Activated CD4-positive, alpha-beta T cell treated with anti-CD3 and anti-CD28 coated beads for 1 hour (primary cell): ENCODE data around the gene GLT8D1.
"Not testable (repeated sequence)": the region's sequence is repeated elsewhere in the genome, so short reads cannot be mapped to it uniquely, and the experiment has no call there.

Experiments used
- DNase-seq: peaks from one replicate; pipeline ENCODE4 v3.0.0-alpha.2; 2020

The GLT8D1 gene

GRCh38 chr3:52679199-52679538, 26.4 kb downstream of the GLT8D1 start:
- no peak for DNase-seq

- DNase-seq, result no peak
Observed at GRCh38 chr3:52678265-52679198, 27.1 kb downstream of the GLT8D1 start.

GRCh38 chr3:52676201-52676600, 29.4 kb downstream of the GLT8D1 start:
- not testable (repeated sequence) for DNase-seq

- DNase-seq, result no peak
Observed at GRCh38 chr3:52671676-52672075, 33.9 kb downstream of the GLT8D1 start.

- no peak for DNase-seq
Observed at GRCh38 chr3:52670621-52671521, 34.7 kb downstream of the GLT8D1 start.

- DNase-seq, result no peak
Observed at GRCh38 chr3:52663098-52663497, 42.5 kb downstream of the GLT8D1 start.

GRCh38 chr3:52660046-52660445, 45.5 kb downstream of the GLT8D1 start:
- no peak for DNase-seq

GRCh38 chr3:52655895-52656294, 49.7 kb downstream of the GLT8D1 start:
- DNase-seq, result no peak

- no peak for DNase-seq
Observed at GRCh38 chr3:52651592-52651991, 54.0 kb downstream of the GLT8D1 start.

GRCh38 chr3:52650439-52650838, 55.2 kb downstream of the GLT8D1 start:
- no peak for DNase-seq

GRCh38 chr3:52649461-52650210, 56.0 kb downstream of the GLT8D1 start:
- no peak for DNase-seq

- no peak for DNase-seq
Observed at GRCh38 chr3:52645549-52645948, 60.0 kb downstream of the GLT8D1 start.
